ENCODE data around the gene TSFM. TPM values are rescaled to one million over a fixed set of nuclear protein-coding genes. Genes with fewer than 3 reads are reported as not detected.

The TSFM gene
- total RNA-seq, 1 experiment from 2014 or later, result 73.7 TPM

DNA sequence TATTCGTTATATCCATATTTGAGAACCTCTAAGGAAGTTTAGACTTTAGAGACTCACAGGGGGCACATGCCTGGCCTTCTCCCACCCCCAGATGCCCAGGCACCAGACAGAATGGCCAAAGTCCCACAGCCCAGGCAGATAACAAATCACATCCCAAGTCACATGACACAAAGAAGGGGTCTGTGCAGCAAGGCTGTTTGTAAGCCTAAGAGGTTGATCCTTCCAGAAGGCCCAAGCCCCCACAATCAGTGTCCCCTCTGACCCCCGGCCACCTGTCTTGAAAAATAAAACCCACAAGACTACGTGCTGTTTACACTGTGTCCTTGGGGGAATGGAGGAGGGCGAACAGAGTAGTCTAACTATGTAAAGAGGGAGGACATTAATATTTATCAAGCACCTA, 58.9 kb downstream of the TSFM start:
- in situ Hi-C loops (cut with HindIII; ENCODE audit: low sequenced_read_pairs), result no loop called here
- DNase-seq (ENCODE audit: low spot score), result no peak

DNA sequence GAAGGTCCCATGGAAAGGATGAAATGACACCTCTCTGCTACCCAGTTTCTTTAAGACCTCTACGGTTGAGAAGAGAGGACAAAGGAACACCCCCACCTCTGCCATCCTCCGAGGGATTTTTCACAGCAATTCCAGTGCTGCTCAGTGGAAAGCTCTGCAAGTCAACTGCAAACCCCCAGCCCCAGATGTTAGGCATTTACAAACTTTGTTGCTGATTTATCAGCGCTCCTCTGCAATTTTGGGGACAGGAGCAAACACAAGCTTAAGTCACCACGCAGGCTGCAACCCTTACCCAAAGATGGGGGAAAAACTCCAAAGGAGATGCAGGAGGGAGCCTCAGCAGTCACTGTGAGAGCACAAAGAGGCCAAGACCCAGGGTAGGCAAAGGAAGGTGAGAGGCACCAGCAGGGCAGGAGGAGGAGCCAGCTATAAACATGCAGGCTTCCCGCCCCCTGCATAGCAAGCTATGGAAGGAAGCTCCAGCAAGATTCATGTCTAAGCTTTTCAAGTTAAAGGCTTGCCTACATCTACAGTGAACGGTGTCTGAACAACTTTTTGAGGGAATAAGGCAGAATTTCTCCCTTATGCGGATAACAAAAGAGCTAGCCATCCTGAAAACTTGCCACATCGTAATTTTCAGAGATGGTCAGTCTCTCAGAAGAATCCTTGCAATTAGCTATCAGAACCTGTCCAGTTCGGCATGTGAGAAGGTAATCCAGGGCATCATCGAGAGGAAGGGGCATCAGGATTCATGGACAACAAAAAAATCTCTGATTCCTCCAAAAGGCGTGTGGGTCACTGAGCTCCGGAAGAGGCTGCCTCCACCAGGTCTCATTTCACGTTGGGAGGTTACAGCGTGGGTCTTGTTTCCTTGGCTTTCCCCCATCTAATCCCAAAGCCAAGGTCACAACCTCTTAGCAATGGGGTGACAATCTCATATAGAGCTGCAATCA, 60.0 kb downstream of the TSFM start:
- in situ Hi-C loops (cut with HindIII; ENCODE audit: low sequenced_read_pairs), result no loop called here
- DNase-seq (ENCODE audit: low spot score), result no peak

DNA sequence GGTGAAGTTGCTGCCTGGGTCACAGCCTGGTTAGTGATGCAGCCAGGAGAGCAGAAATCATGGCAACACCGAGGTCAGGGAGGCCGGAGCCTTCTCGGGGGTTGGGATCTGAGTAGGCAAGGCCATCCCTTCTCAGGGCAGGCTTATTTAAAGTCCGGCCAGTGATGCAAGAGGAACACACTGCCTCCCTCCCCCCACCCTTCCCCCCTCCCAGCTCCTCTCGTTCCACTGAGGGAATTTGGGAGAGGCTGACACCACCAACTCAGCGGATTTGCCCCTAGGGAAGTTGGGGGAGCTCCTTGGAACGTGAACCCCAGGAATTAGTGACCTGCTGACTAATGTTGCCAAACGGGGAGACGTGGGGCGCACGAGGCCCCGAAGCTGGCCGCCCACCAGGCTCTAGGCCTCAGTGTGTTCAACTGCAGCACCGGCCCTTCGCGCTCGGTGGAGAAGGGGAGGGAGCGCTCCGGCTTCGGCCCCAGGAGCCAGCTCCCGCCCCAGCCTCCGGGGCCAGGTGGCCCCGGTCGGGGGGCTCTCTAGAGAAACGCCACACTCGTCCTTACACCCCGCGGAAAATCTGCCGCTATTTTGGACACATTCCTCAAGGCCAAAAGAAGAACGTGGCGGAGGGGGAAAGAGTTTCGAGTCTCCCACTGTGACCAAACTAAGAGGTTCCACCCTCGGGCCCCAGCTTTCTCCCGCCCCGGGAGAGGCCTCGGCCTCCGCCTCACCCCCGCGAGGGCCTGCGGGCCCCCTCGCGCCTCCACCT, 62.3 kb downstream of the TSFM start:
- peak; percentile 75 for DNase-seq (ENCODE audit: low spot score)
- in situ Hi-C loops (cut with HindIII; ENCODE audit: low sequenced_read_pairs), result no loop called here

DNA sequence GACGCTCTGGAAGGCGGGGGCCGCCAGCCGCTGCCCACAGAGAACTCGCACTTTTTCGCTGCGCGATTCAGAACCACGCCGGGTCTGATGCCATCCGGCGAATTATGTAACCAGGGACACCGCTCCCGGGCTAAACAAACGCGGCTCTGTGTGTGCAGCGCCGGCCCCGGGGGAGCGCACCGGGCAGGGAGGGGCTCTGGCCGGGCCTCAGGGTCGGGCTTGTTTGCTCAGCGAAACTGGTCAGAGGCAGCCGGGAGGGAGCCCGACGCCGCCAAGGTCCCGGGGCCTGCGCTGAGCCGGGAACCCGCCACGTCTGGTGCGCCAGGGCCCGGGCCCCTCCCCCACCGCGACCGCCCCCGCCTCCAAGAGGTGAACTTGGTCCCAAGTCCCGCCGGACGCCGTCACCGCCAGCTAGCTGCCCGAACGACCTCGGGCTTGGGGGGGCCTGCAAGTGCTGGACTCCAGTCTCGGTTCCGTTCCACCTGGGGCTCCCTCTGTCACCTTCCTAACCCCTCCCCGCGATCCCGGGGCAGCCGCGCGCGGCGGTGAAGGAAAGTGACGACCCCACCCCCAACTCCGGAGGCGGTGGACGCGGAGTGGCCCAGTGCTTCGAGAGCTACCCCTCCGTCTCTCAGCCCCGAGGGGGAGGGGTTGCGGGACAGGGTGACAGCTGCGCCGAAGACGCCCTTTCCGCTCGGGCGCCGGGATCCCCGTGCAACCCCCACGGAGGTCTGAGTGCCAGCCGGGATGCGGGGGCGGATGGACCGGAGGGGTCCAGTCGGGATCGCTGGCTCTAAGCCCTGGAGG, 63.1 kb downstream of the TSFM start:
- peak; percentile 71 for DNase-seq (ENCODE audit: low spot score)
- in situ Hi-C loops (cut with HindIII; ENCODE audit: low sequenced_read_pairs), result no loop called here

DNA sequence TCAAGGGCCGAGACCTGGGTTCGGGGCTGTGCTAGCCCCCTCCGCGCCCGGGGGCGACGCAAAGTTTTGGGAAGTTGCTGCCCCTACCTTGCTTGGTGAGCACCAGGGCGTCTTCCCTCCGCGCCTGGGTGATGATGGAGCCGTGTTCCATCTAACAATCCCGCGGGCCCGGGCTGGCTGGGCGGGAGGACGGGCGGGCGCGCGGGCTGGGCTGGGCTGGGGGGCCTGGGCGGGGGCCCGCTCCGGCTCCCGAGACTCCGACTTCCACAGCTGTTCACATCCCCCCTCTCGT, 63.6 kb downstream of the TSFM start:
- in situ Hi-C loops (cut with HindIII; ENCODE audit: low sequenced_read_pairs), result no loop called here
- no peak for DNase-seq (ENCODE audit: low spot score)

DNA sequence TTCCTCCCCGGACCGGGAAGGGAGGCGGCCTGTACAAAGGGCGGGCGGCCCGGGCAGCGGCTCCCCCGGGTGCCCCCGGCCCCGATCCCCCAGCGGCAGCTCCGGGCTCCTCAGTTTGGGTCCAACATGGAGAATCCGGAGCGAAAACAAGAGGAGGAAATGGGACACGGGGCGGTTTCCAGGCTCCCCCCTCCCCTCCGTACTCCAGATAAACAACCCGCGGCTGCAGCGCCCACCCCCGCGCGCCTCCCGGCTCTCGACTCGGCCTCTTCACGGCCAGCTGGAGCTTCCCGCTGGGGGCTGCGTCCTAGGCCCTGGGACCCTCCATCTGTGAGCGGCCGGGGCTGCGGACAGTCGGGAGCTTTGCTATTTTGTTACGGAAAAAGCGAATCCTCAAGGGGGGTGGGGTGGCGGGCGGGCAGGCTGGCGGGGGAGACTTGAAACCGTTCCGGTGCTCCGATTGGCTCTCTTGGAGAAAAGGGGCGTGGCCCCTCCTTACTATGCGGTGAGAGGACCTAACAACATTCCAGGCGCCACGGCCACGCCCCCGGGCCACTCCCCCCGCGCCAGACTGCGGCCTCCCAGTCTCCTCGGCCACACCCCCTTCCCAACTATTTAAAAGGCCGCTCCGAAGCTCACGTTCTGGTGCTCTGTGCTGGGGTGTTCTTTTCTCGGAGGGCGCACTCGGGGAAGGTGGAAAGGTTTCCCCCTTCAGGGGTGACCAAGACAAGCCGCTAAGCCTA, 64.2 kb downstream of the TSFM start, which contains the start of gene CTDSP2:
Gene CTDSP2 (minus strand): TSS at position 153 of the 743 bp plus-strand sequence. CDS start 294 bp downstream, outside the sequence.
- in situ Hi-C loops (cut with HindIII; ENCODE audit: low sequenced_read_pairs), result no loop called here
- peak; percentile 99 for DNase-seq (ENCODE audit: low spot score)

Other genes starting within 250 kb of the TSFM start
- gene DCTN2, start 235.6 kb upstream of the TSFM start, total RNA-seq (2014; rRNA removed; shearing (Covaris generic)), result 158 and 162 TPM in 2 replicates
- gene KIF5A, start 232.7 kb upstream of the TSFM start, total RNA-seq (2014; rRNA removed; shearing (Covaris generic)), result not detected in 2 replicates
- 19.4 and 25.2 TPM in 2 replicates for gene PIP4K2C, start 191.6 kb upstream of the TSFM start, total RNA-seq (2014; rRNA removed; shearing (Covaris generic))
- 21.9 and 23.0 TPM in 2 replicates for gene DTX3, start 178.0 kb upstream of the TSFM start, total RNA-seq (2014; rRNA removed; shearing (Covaris generic))
- 4.6 and 5.7 TPM in 2 replicates for gene ARHGEF25, start 171.4 kb upstream of the TSFM start, total RNA-seq (2014; rRNA removed; shearing (Covaris generic))
- gene B4GALNT1, start 149.6 kb upstream of the TSFM start, total RNA-seq (2014; rRNA removed; shearing (Covaris generic)), result 12.4 and 19.8 TPM in 2 replicates
- 106 and 134 TPM in 2 replicates for gene OS9, start 88.7 kb upstream of the TSFM start, total RNA-seq (2014; rRNA removed; shearing (Covaris generic))
- gene AGAP2, start 44.0 kb upstream of the TSFM start, total RNA-seq (2014; rRNA removed; shearing (Covaris generic)), result 11.0 and 11.3 TPM in 2 replicates
- 30.5 and 46.9 TPM in 2 replicates for gene TSPAN31, start 37.7 kb upstream of the TSFM start, total RNA-seq (2014; rRNA removed; shearing (Covaris generic))
- gene CDK4, start 30.5 kb upstream of the TSFM start, total RNA-seq (2014; rRNA removed; shearing (Covaris generic)), result 721 and 790 TPM in 2 replicates
- gene MARCHF9, start 27.7 kb upstream of the TSFM start, total RNA-seq (2014; rRNA removed; shearing (Covaris generic)), result 7.2 and 14.2 TPM in 2 replicates
- 0.18 and 3.9 TPM in 2 replicates for gene CYP27B1, start 15.7 kb upstream of the TSFM start, total RNA-seq (2014; rRNA removed; shearing (Covaris generic))
- 15.6 and 30.1 TPM in 2 replicates for gene METTL1, start 10.7 kb upstream of the TSFM start, total RNA-seq (2014; rRNA removed; shearing (Covaris generic))
- 5.1 and 7.0 TPM in 2 replicates for gene EEF1AKMT3, start 10.2 kb upstream of the TSFM start, total RNA-seq (2014; rRNA removed; shearing (Covaris generic))
- gene AVIL, start 35.9 kb downstream of the TSFM start, total RNA-seq (2014; rRNA removed; shearing (Covaris generic)), result 0.12 and 0.71 TPM in 2 replicates
- 64.1 and 78.6 TPM in 2 replicates for gene CTDSP2, start 63.9 kb downstream of the TSFM start, total RNA-seq (2014; rRNA removed; shearing (Covaris generic))
- 16.9 and 35.0 TPM in 2 replicates for gene ATP23, start 158.8 kb downstream of the TSFM start, total RNA-seq (2014; rRNA removed; shearing (Covaris generic))